ENCODE data around the gene CDH4.

CDH4 gene

GRCh38 chr20:61457725-61458124 lies 205.7 kb downstream of the CDH4 start:
- Histone ChIP-seq H2BK5ac (ENCODE audit: low read length) (no peak overlapping the region), H3K18ac (ENCODE audit: low read length) (no peak overlapping the region), H3K79me1 (ENCODE audit: low read length) (peaks cover 3% of the 10 kb centered on the region), H3K4me1 (ENCODE audit: control insufficient read depth, low read depth, low read length) (peaks cover 5% of the 10 kb centered on the region), H3K4me3 (ENCODE audit: low read length) (no peak overlapping the region), H4K5ac (ENCODE audit: low read length) (no peak overlapping the region), H3K27me3 (ENCODE audit: insufficient read depth, low read length, poor library complexity) (no peaks in the 10 kb centered on the region), H3K23ac (ENCODE audit: low read length) (no peak overlapping the region), H3K56ac (ENCODE audit: low read length) (no peak overlapping the region), H3K9ac (ENCODE audit: low read length) (no peak overlapping the region), H2BK15ac (replicated peaks; ENCODE audit: low read depth) (no peak overlapping the region), H3K27ac (ENCODE audit: low read depth, low read length) (no peak overlapping the region), H3K79me2 (ENCODE audit: control insufficient read depth, insufficient read depth, low read length) (no peaks in the 10 kb centered on the region), H2AK5ac (ENCODE audit: low read length) (no peak overlapping the region), H4K8ac (ENCODE audit: low read depth, low read length) (no peak overlapping the region), H3K4me2 (ENCODE audit: low read length) (no peak overlapping the region), H3K36me3 (ENCODE audit: control insufficient read depth, insufficient read depth, low read length) (no peaks in the 10 kb centered on the region), H2BK120ac (ENCODE audit: low read depth, low read length) (no peak overlapping the region), H3K4ac (ENCODE audit: low read depth, low read length) (no peak overlapping the region)
- DNase-seq: no peak
- no CpG with 5 or more reads among the region's 4 CpGs for WGBS (ENCODE audit: extremely low coverage, insufficient coverage, low lambda C conversion rate)

GRCh38 chr20:61458146-61458746 lies 206.2 kb downstream of the CDH4 start:
- WGBS (ENCODE audit: extremely low coverage, insufficient coverage, low lambda C conversion rate): no CpG with 5 or more reads among the region's 4 CpGs
- Histone ChIP-seq H3K79me2 (ENCODE audit: control insufficient read depth, insufficient read depth, low read length) (no peaks in the 10 kb centered on the region), H2AK5ac (ENCODE audit: low read length) (no peak overlapping the region), H4K5ac (ENCODE audit: low read length) (no peak overlapping the region), H4K8ac (ENCODE audit: low read depth, low read length) (no peak overlapping the region), H3K36me3 (ENCODE audit: control insufficient read depth, insufficient read depth, low read length) (no peaks in the 10 kb centered on the region), H3K23ac (ENCODE audit: low read length) (no peak overlapping the region), H3K79me1 (ENCODE audit: low read length) (peaks cover 3% of the 10 kb centered on the region), H3K56ac (ENCODE audit: low read length) (no peak overlapping the region), H3K4me3 (ENCODE audit: low read length) (no peak overlapping the region), H3K18ac (ENCODE audit: low read length) (no peak overlapping the region), H2BK120ac (ENCODE audit: low read depth, low read length) (no peak overlapping the region), H2BK15ac (replicated peaks; ENCODE audit: low read depth) (no peak overlapping the region), H3K4me2 (ENCODE audit: low read length) (no peak overlapping the region), H2BK5ac (ENCODE audit: low read length) (no peak overlapping the region), H3K9ac (ENCODE audit: low read length) (no peak overlapping the region), H3K4ac (ENCODE audit: low read depth, low read length) (no peak overlapping the region), H3K4me1 (ENCODE audit: control insufficient read depth, low read depth, low read length) (peaks cover 5% of the 10 kb centered on the region), H3K27ac (ENCODE audit: low read depth, low read length) (no peak overlapping the region), H3K27me3 (ENCODE audit: insufficient read depth, low read length, poor library complexity) (no peaks in the 10 kb centered on the region)
- DNase-seq: no peak

GRCh38 chr20:61459266-61459665 lies 207.2 kb downstream of the CDH4 start:
- no peak overlapping the region for H2BK5ac ChIP-seq (ENCODE audit: low read length)
- H3K4ac ChIP-seq (ENCODE audit: low read depth, low read length): no peak overlapping the region
- no peaks in the 10 kb centered on the region for H3K27me3 ChIP-seq (ENCODE audit: insufficient read depth, low read length, poor library complexity)
- WGBS (ENCODE audit: extremely low coverage, insufficient coverage, low lambda C conversion rate): no CpG with 5 or more reads among the region's 7 CpGs
- H4K8ac ChIP-seq (ENCODE audit: low read depth, low read length): no peak overlapping the region
- no peak overlapping the region for H2AK5ac ChIP-seq (ENCODE audit: low read length)
- H3K27ac ChIP-seq (ENCODE audit: low read depth, low read length): no peak overlapping the region
- H3K56ac ChIP-seq (ENCODE audit: low read length): no peak overlapping the region
- no peak overlapping the region for H3K4me2 ChIP-seq (ENCODE audit: low read length)
- DNase-seq: no peak
- no peaks in the 10 kb centered on the region for H3K4me1 ChIP-seq (ENCODE audit: control insufficient read depth, low read depth, low read length)
- H3K9ac ChIP-seq (ENCODE audit: low read length): no peak overlapping the region
- H3K79me2 ChIP-seq (ENCODE audit: control insufficient read depth, insufficient read depth, low read length): no peaks in the 10 kb centered on the region
- no peaks in the 10 kb centered on the region for H3K36me3 ChIP-seq (ENCODE audit: control insufficient read depth, insufficient read depth, low read length)
- H2BK120ac ChIP-seq (ENCODE audit: low read depth, low read length): no peak overlapping the region
- no peak overlapping the region for H3K18ac ChIP-seq (ENCODE audit: low read length)
- no peak overlapping the region for H2BK15ac ChIP-seq (replicated peaks; ENCODE audit: low read depth)
- peaks cover 3% of the 10 kb centered on the region for H3K79me1 ChIP-seq (ENCODE audit: low read length)
- no peak overlapping the region for H4K5ac ChIP-seq (ENCODE audit: low read length)
- H3K4me3 ChIP-seq (ENCODE audit: low read length): no peak overlapping the region
- no peak overlapping the region for H3K23ac ChIP-seq (ENCODE audit: low read length)

GRCh38 chr20:61459705-61460104 lies 207.6 kb downstream of the CDH4 start:
- H2BK5ac ChIP-seq (ENCODE audit: low read length): no peak overlapping the region
- WGBS (ENCODE audit: extremely low coverage, insufficient coverage, low lambda C conversion rate): no CpG with 5 or more reads among the region's 7 CpGs
- no peak overlapping the region for H2AK5ac ChIP-seq (ENCODE audit: low read length)
- H3K9ac ChIP-seq (ENCODE audit: low read length): no peak overlapping the region
- no peak overlapping the region for H4K5ac ChIP-seq (ENCODE audit: low read length)
- no peak overlapping the region for H3K4me2 ChIP-seq (ENCODE audit: low read length)
- no peak overlapping the region for H3K27ac ChIP-seq (ENCODE audit: low read depth, low read length)
- H3K4me1 ChIP-seq (ENCODE audit: control insufficient read depth, low read depth, low read length): no peaks in the 10 kb centered on the region
- H4K8ac ChIP-seq (ENCODE audit: low read depth, low read length): no peak overlapping the region
- H3K4me3 ChIP-seq (ENCODE audit: low read length): no peak overlapping the region
- no peak overlapping the region for H3K18ac ChIP-seq (ENCODE audit: low read length)
- H3K79me2 ChIP-seq (ENCODE audit: control insufficient read depth, insufficient read depth, low read length): no peaks in the 10 kb centered on the region
- H3K27me3 ChIP-seq (ENCODE audit: insufficient read depth, low read length, poor library complexity): no peaks in the 10 kb centered on the region
- no peak overlapping the region for H3K56ac ChIP-seq (ENCODE audit: low read length)
- no peak overlapping the region for H2BK15ac ChIP-seq (replicated peaks; ENCODE audit: low read depth)
- DNase-seq: no peak
- no peaks in the 10 kb centered on the region for H3K36me3 ChIP-seq (ENCODE audit: control insufficient read depth, insufficient read depth, low read length)
- no peak overlapping the region for H3K23ac ChIP-seq (ENCODE audit: low read length)
- no peak overlapping the region for H2BK120ac ChIP-seq (ENCODE audit: low read depth, low read length)
- H3K79me1 ChIP-seq (ENCODE audit: low read length): peaks cover 3% of the 10 kb centered on the region
- no peak overlapping the region for H3K4ac ChIP-seq (ENCODE audit: low read depth, low read length)

- Histone ChIP-seq H3K4me3 (ENCODE audit: low read length) (no peak overlapping the region), H3K4me1 (ENCODE audit: control insufficient read depth, low read depth, low read length) (no peaks in the 10 kb centered on the region), H2BK5ac (ENCODE audit: low read length) (no peak overlapping the region), H3K4me2 (ENCODE audit: low read length) (no peak overlapping the region), H4K8ac (ENCODE audit: low read depth, low read length) (no peak overlapping the region), H2BK15ac (replicated peaks; ENCODE audit: low read depth) (no peak overlapping the region), H3K79me2 (ENCODE audit: control insufficient read depth, insufficient read depth, low read length) (no peaks in the 10 kb centered on the region), H2AK5ac (ENCODE audit: low read length) (peak overlapping the region; percentile 67), H3K56ac (ENCODE audit: low read length) (no peak overlapping the region), H2BK120ac (ENCODE audit: low read depth, low read length) (no peak overlapping the region), H3K27me3 (ENCODE audit: insufficient read depth, low read length, poor library complexity) (no peaks in the 10 kb centered on the region), H3K18ac (ENCODE audit: low read length) (no peak overlapping the region), H3K9ac (ENCODE audit: low read length) (no peak overlapping the region), H3K23ac (ENCODE audit: low read length) (no peak overlapping the region), H3K79me1 (ENCODE audit: low read length) (peaks cover 3% of the 10 kb centered on the region), H4K5ac (ENCODE audit: low read length) (no peak overlapping the region), H3K36me3 (ENCODE audit: control insufficient read depth, insufficient read depth, low read length) (no peaks in the 10 kb centered on the region), H3K27ac (ENCODE audit: low read depth, low read length) (no peak overlapping the region), H3K4ac (ENCODE audit: low read depth, low read length) (no peak overlapping the region)
- WGBS (ENCODE audit: extremely low coverage, insufficient coverage, low lambda C conversion rate): no CpG with 5 or more reads among the region's 11 CpGs
- no peak for DNase-seq
Measured at GRCh38 chr20:61460261-61461052, 208.4 kb downstream of the CDH4 start.

Data from mesendoderm (in vitro differentiated cells).